ENCODE data around the gene WASF3. TPM values are rescaled to one million over a fixed set of nuclear protein-coding genes. Genes with fewer than 3 reads are reported as not detected.

The WASF3 gene
- total RNA-seq, 1 donor from 2014 or later, result 25.8 TPM

GRCh38 chr13:26693749-26694463 lies 136.4 kb downstream of the WASF3 start:
- Histone ChIP-seq H3K4me2 (ENCODE audit: low read length) (no peak overlapping the region), H3K27ac (ENCODE audit: low read depth, low read length) (no peak overlapping the region), H2AFZ (ENCODE audit: low read depth, low read length) (no peak overlapping the region), H3K79me2 (ENCODE audit: insufficient read depth, low read length) (no peaks in the 10 kb centered on the region), H4K20me1 (ENCODE audit: insufficient read depth, low read length) (no peaks in the 10 kb centered on the region), H3K36me3 (ENCODE audit: insufficient read depth, low read length) (no peaks in the 10 kb centered on the region), H3K9ac (ENCODE audit: low read length) (no peak overlapping the region), H3K4me3 (ENCODE audit: insufficient read depth, low read depth, low read length) (no peak overlapping the region), H3K9me3 (ENCODE audit: insufficient read depth, low read depth, low read length) (no peaks in the 10 kb centered on the region), H3K27me3 (ENCODE audit: insufficient read depth, low read length) (no peaks in the 10 kb centered on the region), H3K4me1 (ENCODE audit: insufficient read depth, low read length) (no peaks in the 10 kb centered on the region)
- FAIRE-seq, result no peak
- H3K4me1 Mint-ChIP-seq (ENCODE audit: low read depth, unreplicated experiment), result peaks cover 2% of the 10 kb centered on the region
- H3K9me3 Mint-ChIP-seq (ENCODE audit: unreplicated experiment), result no peaks in the 10 kb centered on the region
- H3K27me3 Mint-ChIP-seq (ENCODE audit: low read depth, unreplicated experiment), result peaks cover 11% of the 10 kb centered on the region
- no peak for TF ChIP-seq CTCF (IDR thresholded peaks at IDR 0.05; ENCODE audit: insufficient read depth, low read depth, low read length)
- no peak for TF ChIP-seq EZH2 (IDR thresholded peaks at IDR 0.05; ENCODE audit: insufficient read depth, low read length)
- peaks cover 9% of the 10 kb centered on the region for H3K36me3 Mint-ChIP-seq (ENCODE audit: low read depth, unreplicated experiment)
- DNase-seq (ENCODE audit: low read depth), result no peak
- H3K4me3 Mint-ChIP-seq (ENCODE audit: unreplicated experiment), result no peak overlapping the region
- H3K27ac Mint-ChIP-seq (ENCODE audit: unreplicated experiment), result no peak overlapping the region

- Histone ChIP-seq H3K27me3 (ENCODE audit: insufficient read depth, low read length) (no peaks in the 10 kb centered on the region), H3K4me3 (ENCODE audit: insufficient read depth, low read depth, low read length) (no peak overlapping the region), H3K9ac (ENCODE audit: low read length) (no peak overlapping the region), H3K79me2 (ENCODE audit: insufficient read depth, low read length) (no peaks in the 10 kb centered on the region), H4K20me1 (ENCODE audit: insufficient read depth, low read length) (no peaks in the 10 kb centered on the region), H3K27ac (ENCODE audit: low read depth, low read length) (no peak overlapping the region), H3K4me2 (ENCODE audit: low read length) (no peak overlapping the region), H3K9me3 (ENCODE audit: insufficient read depth, low read depth, low read length) (no peaks in the 10 kb centered on the region), H3K36me3 (ENCODE audit: insufficient read depth, low read length) (no peaks in the 10 kb centered on the region), H3K4me1 (ENCODE audit: insufficient read depth, low read length) (no peaks in the 10 kb centered on the region), H2AFZ (ENCODE audit: low read depth, low read length) (no peak overlapping the region)
- DNase-seq (ENCODE audit: low read depth), result no peak
- H3K9me3 Mint-ChIP-seq (ENCODE audit: unreplicated experiment), result no peaks in the 10 kb centered on the region
- no peak overlapping the region for H3K4me3 Mint-ChIP-seq (ENCODE audit: unreplicated experiment)
- TF ChIP-seq EZH2 (IDR thresholded peaks at IDR 0.05; ENCODE audit: insufficient read depth, low read length), result no peak
- TF ChIP-seq CTCF (IDR thresholded peaks at IDR 0.05; ENCODE audit: insufficient read depth, low read depth, low read length), result no peak
- H3K27ac Mint-ChIP-seq (ENCODE audit: unreplicated experiment), result no peak overlapping the region
- no peak for FAIRE-seq
- H3K27me3 Mint-ChIP-seq (ENCODE audit: low read depth, unreplicated experiment), result peaks cover 11% of the 10 kb centered on the region
- peaks cover 3% of the 10 kb centered on the region for H3K36me3 Mint-ChIP-seq (ENCODE audit: low read depth, unreplicated experiment)
- H3K4me1 Mint-ChIP-seq (ENCODE audit: low read depth, unreplicated experiment), result peaks cover 2% of the 10 kb centered on the region
Observed at GRCh38 chr13:26694609-26695359, 137.3 kb downstream of the WASF3 start.

GRCh38 chr13:26695360-26695705 lies 137.8 kb downstream of the WASF3 start:
- Mint-ChIP-seq H3K36me3 (ENCODE audit: low read depth, unreplicated experiment) (no peaks in the 10 kb centered on the region), H3K4me3 (ENCODE audit: unreplicated experiment) (no peak overlapping the region), H3K27me3 (ENCODE audit: low read depth, unreplicated experiment) (peaks cover 11% of the 10 kb centered on the region), H3K9me3 (ENCODE audit: unreplicated experiment) (no peaks in the 10 kb centered on the region), H3K4me1 (ENCODE audit: low read depth, unreplicated experiment) (peaks cover 2% of the 10 kb centered on the region), H3K27ac (ENCODE audit: unreplicated experiment) (no peak overlapping the region)
- Histone ChIP-seq H2AFZ (ENCODE audit: low read depth, low read length) (no peak overlapping the region), H3K36me3 (ENCODE audit: insufficient read depth, low read length) (no peaks in the 10 kb centered on the region), H3K4me2 (ENCODE audit: low read length) (no peak overlapping the region), H3K9ac (ENCODE audit: low read length) (no peak overlapping the region), H3K4me1 (ENCODE audit: insufficient read depth, low read length) (no peaks in the 10 kb centered on the region), H4K20me1 (ENCODE audit: insufficient read depth, low read length) (no peaks in the 10 kb centered on the region), H3K4me3 (ENCODE audit: insufficient read depth, low read depth, low read length) (no peak overlapping the region), H3K9me3 (ENCODE audit: insufficient read depth, low read depth, low read length) (no peaks in the 10 kb centered on the region), H3K27ac (ENCODE audit: low read depth, low read length) (no peak overlapping the region), H3K27me3 (ENCODE audit: insufficient read depth, low read length) (no peaks in the 10 kb centered on the region), H3K79me2 (ENCODE audit: insufficient read depth, low read length) (no peaks in the 10 kb centered on the region)
- no peak for DNase-seq (ENCODE audit: low read depth)
- TF ChIP-seq CTCF (IDR thresholded peaks at IDR 0.05; ENCODE audit: insufficient read depth, low read depth, low read length) (no peak), EZH2 (IDR thresholded peaks at IDR 0.05; ENCODE audit: insufficient read depth, low read length) (no peak)
- FAIRE-seq, result no peak
